PC-3 (cell line): ENCODE data around the gene GHRHR. TPM values are rescaled to one million over a fixed set of nuclear protein-coding genes. Genes with fewer than 3 reads are reported as not detected.

ENCODE experiments used
- ATAC-seq: fragments of 200-7000 bp; cut with Tn5 transposase; 2 replicates; pipeline ENCODE4 v1.9.1; 2020; ENCODE audit warnings: mild to moderate bottlenecking, moderate library complexity
- BruUV-seq: library from RNA; stranded (reverse); fragments of 400-500 nt; replicated peaks from 2 replicates; lab custom pipeline; 2021; lab: Mats Ljungman, UMichigan
- CTCF ChIA-PET: fragments of 300-600 bp; sonication (Branson Sonifier 250); formaldehyde crosslinking; loops from one replicate; lab custom pipeline; 2022; ENCODE audit warnings: antibody characterized with exemption; lab: Charles Lee
- POLR2A ChIA-PET: fragments of 300-600 bp; sonication (Branson Sonifier 250); formaldehyde crosslinking; loops from one replicate; lab custom pipeline; 2022; ENCODE audit warnings: antibody characterized with exemption; ENCODE audit not compliant: unreplicated experiment; lab: Charles Lee
- DNase-seq: peaks from one replicate; pipeline ENCODE4 v3.0.0-alpha.2; 2015
- H2AFZ ChIP-seq: fragments of 300-600 bp; sonication (generic); 2 replicates; pipeline ENCODE4 v1.6.0; 2016; ENCODE audit warnings: antibody characterized with exemption, low read length
- H3F3A ChIP-seq: fragments of 300-600 bp; sonication (generic); one replicate; pipeline ENCODE4 v1.6.0; 2017; ENCODE audit warnings: antibody characterized with exemption, low read length, control low read depth, mild to moderate bottlenecking; ENCODE audit not compliant: unreplicated experiment
- H3K27ac ChIP-seq: fragments of 300-600 bp; sonication (generic); 2 replicates; pipeline ENCODE4 v1.5.1; 2016; ENCODE audit warnings: mild to moderate bottlenecking, low read length
- H3K27me3 ChIP-seq: fragments of 300-600 bp; sonication (generic); 2 replicates; pipeline ENCODE4 v1.6.1; 2016; ENCODE audit warnings: low read length, mixed read lengths
- H3K36me3 ChIP-seq: fragments of 300-600 bp; sonication (generic); 2 replicates; pipeline ENCODE4 v1.6.1; 2016; ENCODE audit warnings: low read depth, mixed run types, low read length, mixed read lengths
- H3K4me1 ChIP-seq: fragments of 300-600 bp; sonication (generic); 2 replicates; pipeline ENCODE4 v1.5.1; 2016; ENCODE audit warnings: low read length; ENCODE audit not compliant: insufficient read depth
- H3K4me2 ChIP-seq: fragments of 300-600 bp; sonication (generic); 2 replicates; pipeline ENCODE4 v1.6.0; 2016; ENCODE audit warnings: low read length
- H3K4me3 ChIP-seq: fragments of 300-600 bp; sonication (generic); 2 replicates; pipeline ENCODE4 v1.5.1; 2016; ENCODE audit warnings: mild to moderate bottlenecking, low read length, mixed read lengths
- H3K79me2 ChIP-seq: fragments of 300-600 bp; sonication (generic); 2 replicates; pipeline ENCODE4 v1.6.1; 2017; ENCODE audit warnings: low read length, mixed read lengths
- H3K9ac ChIP-seq: fragments of 300-600 bp; sonication (generic); 2 replicates; pipeline ENCODE4 v1.6.0; 2016; ENCODE audit warnings: mild to moderate bottlenecking, low read length
- H3K9me2 ChIP-seq: fragments of 300-600 bp; sonication (generic); replicated peaks from 2 replicates; pipeline ENCODE4 v1.6.1; 2016; ENCODE audit warnings: mixed run types, low read length, mixed read lengths
- H3K9me3 ChIP-seq: fragments of 300-600 bp; sonication (generic); 2 replicates; pipeline ENCODE4 v1.6.1; 2016; ENCODE audit warnings: low read length, mixed read lengths
- H4K20me1 ChIP-seq: fragments of 300-600 bp; sonication (generic); 2 replicates; pipeline ENCODE4 v1.6.1; 2016; ENCODE audit warnings: low read length, mixed read lengths
- EZH2 ChIP-seq: fragments of 300-600 bp; sonication (generic); IDR thresholded peaks from one replicate; pipeline ENCODE4 v1.6.1; 2017; ENCODE audit warnings: antibody characterized with exemption, mild to moderate bottlenecking, low read length; ENCODE audit not compliant: unreplicated experiment
- EZH2phosphoT487 ChIP-seq: fragments of 300-600 bp; sonication (generic); IDR thresholded peaks from 2 replicates; pipeline ENCODE4 v1.6.1; 2018; ENCODE audit warnings: mild to moderate bottlenecking, antibody characterized with exemption, low read length, borderline replicate concordance
- intact Hi-C: fragments of 100-400 bp; cut with micrococcal nuclease; formaldehyde crosslinking; loops from 2 replicates; pipeline ENCODE4 v1.9.0; 2023
- total RNA-seq: library from RNA; depleted of rRNA; stranded (reverse); fragments of >200 nt; gene quantifications from 2 replicates; pipeline ENCODE4 v1.2.3, GENCODE V29; 2014
- TF ChIP-seq, protein P1 (sequence below): fragments of 300-600 bp; sonication (generic); conservative IDR thresholded peaks from 2 replicates; pipeline ENCODE4 v1.5.1; 2017; ENCODE audit warnings: antibody characterized with exemption, low read depth, mild to moderate bottlenecking, low read length

Gene GHRHR
- total RNA-seq, 1 experiment from 2014 or later: not detected

DNA sequence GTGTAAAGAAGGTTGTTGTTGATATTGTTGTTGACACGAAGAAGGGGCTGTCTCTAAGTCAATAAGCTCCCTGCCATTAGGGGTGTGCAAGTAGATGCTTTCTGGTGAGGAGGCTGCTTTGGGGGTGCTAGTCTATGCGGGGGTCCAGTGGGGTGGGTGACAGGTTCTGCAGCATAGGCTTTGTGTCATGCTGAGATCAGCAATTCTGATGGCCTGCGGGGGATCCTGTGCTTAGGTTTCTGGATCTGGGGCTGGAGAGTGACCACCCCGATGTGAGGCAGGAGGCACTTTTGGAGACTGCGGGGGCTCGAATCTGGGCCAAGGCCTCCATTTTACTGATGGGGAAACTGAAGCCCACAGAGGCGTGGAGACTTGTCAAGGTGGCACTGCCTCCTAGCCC, 47.0 kb upstream of the GHRHR start:
- DNase-seq: no peak
- H4K20me1 ChIP-seq: no peaks in the 10 kb centered on the region
- H3K9me2 ChIP-seq: no peaks in the 10 kb centered on the region
- intact Hi-C loops: no loop called here
- H3F3A ChIP-seq: no peaks in the 10 kb centered on the region
- POLR2A ChIA-PET: interaction anchor here (0.7 kb wide), 1 partner anchor 25 kb away, joined by 12 read pairs; no protein-coding TSS in a partner anchor
- no peak for ATAC-seq
- no peaks in the 10 kb centered on the region for H3K27me3 ChIP-seq
- BruUV-seq: no TSS peak
- H3K79me2 ChIP-seq: no peaks in the 10 kb centered on the region
- no peak overlapping the region for H3K9ac ChIP-seq
- no peaks in the 10 kb centered on the region for H3K36me3 ChIP-seq
- H3K4me1 ChIP-seq: peaks cover 40% of the 10 kb centered on the region
- H3K9me3 ChIP-seq: no peaks in the 10 kb centered on the region
- H3K4me3 ChIP-seq: no peak overlapping the region
- H2AFZ ChIP-seq: no peak overlapping the region
- H3K4me2 ChIP-seq: no peak overlapping the region
- CTCF ChIA-PET: no interaction called here
- TF ChIP-seq EZH2phosphoT487: no peak
- TF ChIP-seq EZH2: no peak
- TF ChIP-seq, protein P1, sequence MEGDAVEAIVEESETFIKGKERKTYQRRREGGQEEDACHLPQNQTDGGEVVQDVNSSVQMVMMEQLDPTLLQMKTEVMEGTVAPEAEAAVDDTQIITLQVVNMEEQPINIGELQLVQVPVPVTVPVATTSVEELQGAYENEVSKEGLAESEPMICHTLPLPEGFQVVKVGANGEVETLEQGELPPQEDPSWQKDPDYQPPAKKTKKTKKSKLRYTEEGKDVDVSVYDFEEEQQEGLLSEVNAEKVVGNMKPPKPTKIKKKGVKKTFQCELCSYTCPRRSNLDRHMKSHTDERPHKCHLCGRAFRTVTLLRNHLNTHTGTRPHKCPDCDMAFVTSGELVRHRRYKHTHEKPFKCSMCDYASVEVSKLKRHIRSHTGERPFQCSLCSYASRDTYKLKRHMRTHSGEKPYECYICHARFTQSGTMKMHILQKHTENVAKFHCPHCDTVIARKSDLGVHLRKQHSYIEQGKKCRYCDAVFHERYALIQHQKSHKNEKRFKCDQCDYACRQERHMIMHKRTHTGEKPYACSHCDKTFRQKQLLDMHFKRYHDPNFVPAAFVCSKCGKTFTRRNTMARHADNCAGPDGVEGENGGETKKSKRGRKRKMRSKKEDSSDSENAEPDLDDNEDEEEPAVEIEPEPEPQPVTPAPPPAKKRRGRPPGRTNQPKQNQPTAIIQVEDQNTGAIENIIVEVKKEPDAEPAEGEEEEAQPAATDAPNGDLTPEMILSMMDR: no peak
- H3K27ac ChIP-seq: no peak overlapping the region

DNA sequence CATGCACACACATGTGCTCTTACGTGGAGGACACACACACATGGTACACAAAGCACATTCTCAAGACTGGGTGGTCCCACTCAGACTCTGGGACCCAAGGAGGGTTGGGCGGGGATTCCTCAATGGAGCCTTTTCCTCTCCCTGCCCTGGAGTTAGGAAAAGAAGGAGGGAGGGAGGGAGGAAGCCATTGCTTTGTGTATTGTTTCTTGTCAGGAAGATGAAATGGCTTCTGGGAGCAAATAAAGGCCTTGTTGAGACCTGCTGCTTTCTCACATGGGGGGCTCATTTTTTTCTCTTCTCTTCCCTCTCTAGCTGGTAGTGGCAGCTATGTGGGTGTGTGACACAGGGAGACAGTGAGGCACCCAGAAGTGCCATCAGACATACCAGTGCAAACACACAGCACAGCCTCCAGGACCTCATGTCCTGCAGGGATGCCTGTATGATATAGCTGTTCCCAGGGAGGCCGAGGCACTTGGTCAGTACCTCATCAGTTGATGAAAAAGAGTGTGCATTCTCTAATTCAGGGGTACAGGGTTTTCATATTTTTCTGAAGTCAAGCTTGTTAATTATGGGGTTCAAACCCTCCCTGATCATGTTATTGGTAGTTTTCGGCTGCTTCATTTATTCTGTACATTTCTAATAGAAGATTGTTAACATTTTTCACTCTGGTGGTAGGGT, 46.4 kb upstream of the GHRHR start:
- H3K9me3 ChIP-seq: no peaks in the 10 kb centered on the region
- ATAC-seq (no peak), DNase-seq (no peak)
- H4K20me1 ChIP-seq: no peaks in the 10 kb centered on the region
- BruUV-seq: no TSS peak
- H3K36me3 ChIP-seq: no peaks in the 10 kb centered on the region
- H3K9ac ChIP-seq: no peak overlapping the region
- intact Hi-C loops: no loop called here
- no peak overlapping the region for H2AFZ ChIP-seq
- no peak overlapping the region for H3K4me3 ChIP-seq
- ChIA-PET CTCF (no interaction called here), POLR2A (no interaction called here)
- no peaks in the 10 kb centered on the region for H3F3A ChIP-seq
- TF ChIP-seq EZH2phosphoT487 (no peak), EZH2 (no peak)
- TF ChIP-seq, protein P1: no peak
- H3K9me2 ChIP-seq: no peaks in the 10 kb centered on the region
- no peak overlapping the region for H3K27ac ChIP-seq
- H3K4me2 ChIP-seq: no peak overlapping the region
- no peaks in the 10 kb centered on the region for H3K79me2 ChIP-seq
- peaks cover 41% of the 10 kb centered on the region for H3K4me1 ChIP-seq
- H3K27me3 ChIP-seq: no peaks in the 10 kb centered on the region

DNA sequence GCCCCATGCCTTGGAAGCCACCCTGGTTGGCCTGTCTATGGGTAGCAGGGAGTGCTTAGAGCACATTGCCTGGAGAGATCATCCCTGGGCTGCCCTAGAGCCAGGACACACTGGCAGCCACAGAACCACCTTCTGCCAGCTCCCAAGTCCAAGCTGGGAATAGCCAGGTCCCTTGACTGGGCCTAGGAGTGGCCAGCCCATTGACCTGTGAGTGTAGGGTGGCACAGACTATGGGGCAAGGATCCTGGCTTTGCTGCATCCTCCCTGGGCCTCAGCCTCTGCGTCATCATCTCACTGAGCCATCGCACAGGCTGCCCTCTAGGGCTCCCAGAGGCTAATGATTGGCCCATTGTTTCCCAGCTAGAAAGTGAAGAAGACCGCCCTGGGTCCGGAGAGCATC, 45.1 kb upstream of the GHRHR start:
- Histone ChIP-seq H3K36me3 (no peaks in the 10 kb centered on the region), H4K20me1 (no peaks in the 10 kb centered on the region), H3K9me3 (no peaks in the 10 kb centered on the region), H3K9me2 (no peaks in the 10 kb centered on the region), H3K27ac (no peak overlapping the region), H3K4me3 (no peak overlapping the region), H3K4me1 (peaks cover 41% of the 10 kb centered on the region), H3K9ac (no peak overlapping the region), H3K4me2 (no peak overlapping the region), H3K27me3 (no peaks in the 10 kb centered on the region), H3K79me2 (no peaks in the 10 kb centered on the region), H3F3A (no peaks in the 10 kb centered on the region), H2AFZ (no peak overlapping the region)
- ChIA-PET POLR2A (no interaction called here), CTCF (no interaction called here)
- BruUV-seq: no TSS peak
- ATAC-seq: no peak
- intact Hi-C loops: no loop called here
- TF ChIP-seq EZH2: no peak
- TF ChIP-seq EZH2phosphoT487: no peak
- TF ChIP-seq, protein P1: no peak
- DNase-seq: no peak
